OCI-M1 (cell line): ENCODE measurements around the gene FSCN2.
"Not testable (repeated sequence)": the region's sequence is repeated elsewhere in the genome, so short reads cannot be mapped to it uniquely, and the experiment has no call there.

ENCODE experiments used
- DNase-seq: peaks from one replicate; lab custom pipeline; 2025; lab: John Stamatoyannopoulos, UW

FSCN2 gene

DNA sequence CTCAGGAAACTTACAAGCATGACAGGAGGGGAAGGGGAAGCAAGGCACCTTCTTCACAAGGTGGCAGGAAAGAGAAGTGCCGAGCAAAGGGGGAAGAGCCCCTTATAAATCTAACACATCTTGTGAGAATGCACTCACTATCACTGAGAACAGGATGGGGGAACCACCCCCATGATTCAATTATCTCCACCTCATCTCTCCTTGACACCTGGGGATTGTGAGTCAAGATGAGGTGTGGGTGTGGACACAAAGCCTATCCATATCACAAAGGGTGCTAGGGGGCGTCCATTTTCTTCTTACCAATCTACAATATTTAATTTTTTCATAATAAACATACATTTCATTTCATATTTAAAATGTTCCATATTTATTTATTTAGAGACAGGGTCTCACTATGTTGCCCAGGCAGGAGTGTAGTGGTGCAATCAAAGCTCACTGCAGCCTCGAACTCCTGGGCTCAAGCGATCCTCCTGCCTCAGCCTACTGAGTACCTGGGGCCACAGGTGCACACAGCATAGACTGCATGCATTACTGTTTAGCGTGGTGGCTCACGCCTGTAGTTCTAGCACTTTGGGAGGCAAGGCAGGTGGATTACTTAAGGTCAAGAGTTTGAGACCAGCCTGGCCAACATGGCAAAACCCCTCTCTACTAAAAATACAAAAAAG is 50.5 kb downstream of the FSCN2 start:
- DNase-seq: no peak

DNA sequence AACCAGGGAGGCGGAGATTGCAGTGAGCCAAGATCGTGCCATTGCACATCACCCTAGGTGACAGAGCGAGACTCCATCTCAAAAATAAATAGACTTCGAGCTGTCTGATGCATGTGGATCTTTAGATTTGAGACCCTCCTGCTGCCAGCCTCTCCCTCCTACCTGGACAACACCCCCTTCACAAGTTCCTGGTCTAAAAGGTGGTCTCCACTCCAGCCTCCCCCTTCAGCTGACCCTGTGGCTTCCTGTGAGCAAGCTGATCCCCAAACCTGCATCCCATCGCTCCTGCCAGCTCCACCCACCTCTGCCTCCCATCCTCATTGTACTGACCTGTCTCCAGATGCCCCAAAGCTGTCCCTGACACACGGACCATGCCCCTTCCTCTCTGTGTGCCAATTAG is 51.1 kb downstream of the FSCN2 start:
- no peak for DNase-seq

DNA sequence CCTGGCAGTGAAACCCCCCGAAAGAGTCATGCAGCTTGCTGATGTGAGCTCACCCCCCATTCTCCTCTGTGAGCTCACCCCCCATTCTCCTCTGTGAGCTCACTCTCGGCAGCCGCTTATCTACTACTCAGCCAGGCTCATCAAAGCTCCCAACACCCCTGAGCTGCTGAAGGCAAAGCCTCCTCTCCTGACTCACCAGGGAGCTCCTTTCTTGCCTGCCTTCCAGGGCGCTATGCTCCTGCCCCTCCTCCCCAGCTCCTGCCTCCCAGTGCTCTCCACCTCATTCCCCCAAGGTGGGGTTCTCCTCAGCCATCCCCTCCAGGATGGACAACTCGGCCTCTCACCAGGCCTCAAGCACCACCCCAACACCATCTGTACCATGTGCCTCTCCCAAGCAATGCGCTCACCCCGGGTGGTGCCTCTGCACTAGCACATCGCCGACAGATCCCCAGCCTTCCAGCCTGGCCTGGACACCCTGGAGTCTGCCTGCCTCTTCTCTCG is 51.7 kb downstream of the FSCN2 start:
- DNase-seq: no peak

DNA sequence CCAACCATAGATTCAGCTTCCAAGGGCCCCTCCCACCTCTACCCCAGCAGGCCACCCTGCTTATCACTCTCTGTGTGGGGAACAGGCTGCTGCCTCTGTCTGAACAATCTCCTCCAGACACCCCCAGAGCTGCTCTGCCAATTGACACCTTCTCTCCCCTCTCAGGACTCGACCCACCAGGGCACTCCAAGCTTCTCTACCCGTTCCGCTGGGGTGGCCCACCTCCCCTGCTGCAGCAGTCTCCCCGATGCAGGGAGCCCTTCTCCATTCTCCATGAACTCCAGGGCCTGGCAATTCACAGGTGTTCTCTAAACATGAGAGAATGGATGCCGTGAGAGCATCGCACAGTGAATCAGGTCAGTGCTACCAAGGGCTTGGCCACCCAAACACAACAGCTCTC is 52.3 kb downstream of the FSCN2 start:
- DNase-seq: no peak

DNA sequence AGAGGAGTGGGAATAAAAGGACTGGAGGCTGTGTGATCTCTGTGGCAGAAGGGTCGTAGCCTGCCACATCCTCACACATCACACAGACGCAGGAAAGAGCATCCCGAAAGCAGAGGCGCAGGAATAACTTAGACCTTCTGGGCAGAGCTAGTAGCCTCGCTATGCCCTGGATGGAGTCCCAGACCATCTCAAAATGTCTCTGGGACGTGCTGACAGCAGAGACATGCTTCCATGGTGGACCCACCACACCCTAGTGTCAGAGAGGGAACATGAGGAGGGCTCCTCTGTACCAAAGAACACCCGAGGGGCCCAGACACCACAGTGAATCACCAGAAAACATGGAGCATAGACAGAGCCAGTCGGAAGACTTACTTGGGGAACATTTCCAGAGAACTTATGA is 53.6 kb downstream of the FSCN2 start:
- DNase-seq: no peak

DNA sequence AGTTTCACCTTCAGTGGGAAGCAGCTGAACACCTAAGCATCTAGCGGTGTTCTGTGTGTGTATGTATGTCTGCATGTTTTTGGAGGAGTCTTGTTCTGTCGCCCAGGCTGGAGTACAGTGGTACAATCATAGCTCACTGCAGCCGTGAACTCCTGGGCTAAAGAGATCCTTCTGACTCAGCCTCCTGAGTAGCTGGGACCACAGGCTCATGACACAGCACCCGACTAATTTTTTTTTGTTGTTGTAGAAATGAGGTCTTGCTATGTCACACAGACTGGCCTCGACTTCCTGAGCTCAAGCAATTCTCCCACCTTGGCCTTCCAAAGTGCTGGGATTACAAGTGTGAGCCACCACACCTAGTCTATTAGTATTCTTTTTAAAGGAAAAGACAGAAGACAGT is 54.2 kb downstream of the FSCN2 start:
- DNase-seq: no peak

DNA sequence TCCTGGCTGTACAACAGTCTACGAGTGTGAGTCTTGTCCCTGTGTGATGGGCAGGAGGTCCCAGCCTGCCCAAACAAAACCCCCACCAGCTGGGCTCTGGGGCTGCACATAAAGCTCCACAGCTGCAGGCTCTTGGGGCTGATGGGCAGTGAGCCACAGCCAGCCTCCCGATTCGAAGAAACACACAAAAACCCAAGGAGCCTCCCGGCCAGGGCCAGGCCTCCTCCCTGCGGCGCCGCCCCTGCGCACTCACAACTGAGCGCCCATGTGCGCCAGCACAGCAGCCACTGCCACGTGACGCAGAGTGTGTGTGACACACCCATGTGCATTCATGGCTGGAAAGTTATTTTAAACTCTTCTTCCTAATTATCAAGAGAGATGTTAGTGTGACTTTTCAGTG is 54.6 kb downstream of the FSCN2 start:
- no peak for DNase-seq

DNA sequence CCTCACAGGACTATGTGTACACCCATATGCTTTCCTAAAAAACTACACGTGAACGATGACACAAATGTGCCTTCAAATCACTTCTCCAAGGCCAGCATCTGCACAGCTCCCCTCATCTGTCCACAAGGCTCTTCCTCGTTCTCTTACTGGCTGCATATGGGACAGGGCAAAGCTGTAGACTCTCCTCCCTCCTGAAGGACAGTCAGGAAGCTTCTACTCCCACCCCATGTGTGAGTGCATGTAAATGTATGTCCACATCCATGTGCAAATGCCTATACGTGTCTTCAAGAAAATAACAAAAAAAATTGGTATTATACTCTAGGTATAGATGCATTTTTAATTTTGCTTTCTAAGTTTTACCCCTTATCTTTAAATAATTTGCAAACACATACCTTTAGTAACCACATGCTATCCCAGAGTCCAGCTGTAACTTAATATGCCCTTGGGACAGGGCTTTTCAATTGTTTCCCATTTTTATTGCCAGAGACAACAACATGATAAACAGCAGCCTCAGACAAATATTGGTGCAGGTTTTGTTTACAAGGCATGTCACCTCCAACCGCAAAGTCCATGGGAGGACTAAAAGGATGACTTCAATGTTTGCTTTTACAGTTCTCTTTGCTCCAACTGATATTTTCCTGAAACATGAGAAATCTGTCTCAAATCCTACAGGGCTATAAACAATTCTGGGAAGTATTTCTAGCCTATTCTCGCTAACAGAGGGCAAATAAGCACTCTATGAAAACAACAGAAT is 55.6 kb downstream of the FSCN2 start:
- DNase-seq: no peak

DNA sequence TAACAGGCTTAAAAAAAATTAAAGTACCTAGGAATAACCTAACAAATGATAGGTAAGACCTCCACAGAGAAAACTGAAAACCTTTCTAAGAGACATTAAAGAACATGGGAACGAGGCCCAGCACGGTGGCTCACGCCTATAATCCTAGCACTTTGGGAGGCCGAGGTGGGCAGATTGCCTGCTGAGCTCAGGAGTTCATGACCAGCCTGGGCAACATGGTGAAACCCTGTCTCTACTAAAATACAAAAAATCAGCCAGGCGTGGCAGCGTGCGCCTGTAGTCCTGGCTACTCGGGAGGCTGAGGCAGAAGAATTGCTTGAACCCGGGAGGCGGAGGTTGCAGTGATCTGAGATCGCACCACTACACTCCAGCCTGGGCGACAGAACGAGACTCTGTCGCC is 56.6 kb downstream of the FSCN2 start:
- DNase-seq: not testable (repeated sequence)

DNA sequence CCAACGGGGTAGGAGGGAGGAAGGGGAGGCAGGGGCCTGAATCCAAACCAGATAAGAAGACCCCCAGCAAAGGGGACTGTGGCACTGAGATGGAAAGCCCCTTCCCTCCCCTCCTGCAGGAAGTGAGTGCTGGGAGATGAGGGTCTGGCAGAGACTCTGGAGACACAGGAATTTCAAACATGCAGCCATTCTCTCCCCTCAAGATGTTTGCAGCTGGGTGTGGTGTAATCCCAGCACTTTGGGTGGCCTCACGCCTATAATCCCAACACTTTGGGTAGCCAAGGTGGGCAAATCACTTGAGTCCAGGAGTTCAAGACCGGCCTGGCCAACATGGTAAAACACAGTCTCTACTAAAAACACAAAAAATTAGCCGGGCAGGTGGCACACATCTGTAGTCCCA is 57.9 kb downstream of the FSCN2 start:
- no peak for DNase-seq
